ENCODE data around the gene TMEM117. TPM values are rescaled to one million over a fixed set of nuclear protein-coding genes. Genes with fewer than 3 reads are reported as not detected.

TMEM117 gene
- total RNA-seq (2014; rRNA removed; shearing (Covaris generic); ENCODE audit: low replicate concordance) = 4.3 and 12.0 TPM in 2 replicates

DNA sequence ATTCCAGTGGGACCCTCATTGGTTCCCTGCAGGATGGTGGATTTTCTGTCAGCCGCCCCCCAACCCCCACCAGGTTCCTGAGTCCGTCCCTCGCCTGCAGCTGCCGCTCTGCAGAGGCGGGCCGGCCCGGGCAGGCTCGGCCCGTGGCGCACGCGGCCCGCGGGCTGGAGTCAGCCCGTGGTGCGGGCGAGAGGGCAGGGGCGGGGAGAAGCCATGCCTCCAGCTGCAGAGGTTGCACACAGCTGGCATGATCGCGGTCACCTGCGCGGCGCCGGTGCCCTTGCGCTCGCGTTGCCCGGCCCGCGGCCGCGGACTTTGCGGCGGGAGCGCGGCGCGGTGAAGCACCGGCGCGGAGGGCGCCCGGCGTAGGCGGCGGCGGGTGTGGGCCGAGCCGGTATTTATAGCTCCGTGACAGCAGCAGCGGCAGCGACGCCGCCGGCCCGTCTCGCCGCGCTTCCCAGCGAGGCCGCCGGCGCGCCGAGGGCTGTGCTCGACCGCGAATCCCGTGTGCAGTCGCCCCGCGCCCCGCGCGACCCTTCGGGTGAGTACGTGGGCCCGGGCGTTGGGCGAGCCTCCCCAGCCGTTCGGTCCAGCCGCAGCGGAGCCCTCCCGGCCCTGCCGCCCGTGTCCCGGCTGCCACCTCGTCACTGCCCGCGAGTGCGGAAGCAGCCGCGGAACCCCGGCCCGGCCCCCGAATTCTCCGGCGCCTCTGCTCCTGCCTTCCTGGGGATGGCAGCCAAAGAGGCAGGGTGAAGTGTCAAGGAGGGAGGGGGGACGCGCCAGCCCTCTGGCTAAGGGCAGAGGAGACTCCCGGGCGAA, at the start of gene TMEM117:
TSS of gene TMEM117 (plus strand) at position 426 of the 819 bp plus-strand sequence.
- Histone ChIP-seq H3K27me3 (no peaks in the 10 kb centered on the region), H3K4me3 (peak within 1 kb of the TSS; percentile 72), H3K36me3 (no peaks in the 10 kb centered on the region), H3K9me3 (no peaks in the 10 kb centered on the region)
- DNase-seq = peak; percentile 85

DNA sequence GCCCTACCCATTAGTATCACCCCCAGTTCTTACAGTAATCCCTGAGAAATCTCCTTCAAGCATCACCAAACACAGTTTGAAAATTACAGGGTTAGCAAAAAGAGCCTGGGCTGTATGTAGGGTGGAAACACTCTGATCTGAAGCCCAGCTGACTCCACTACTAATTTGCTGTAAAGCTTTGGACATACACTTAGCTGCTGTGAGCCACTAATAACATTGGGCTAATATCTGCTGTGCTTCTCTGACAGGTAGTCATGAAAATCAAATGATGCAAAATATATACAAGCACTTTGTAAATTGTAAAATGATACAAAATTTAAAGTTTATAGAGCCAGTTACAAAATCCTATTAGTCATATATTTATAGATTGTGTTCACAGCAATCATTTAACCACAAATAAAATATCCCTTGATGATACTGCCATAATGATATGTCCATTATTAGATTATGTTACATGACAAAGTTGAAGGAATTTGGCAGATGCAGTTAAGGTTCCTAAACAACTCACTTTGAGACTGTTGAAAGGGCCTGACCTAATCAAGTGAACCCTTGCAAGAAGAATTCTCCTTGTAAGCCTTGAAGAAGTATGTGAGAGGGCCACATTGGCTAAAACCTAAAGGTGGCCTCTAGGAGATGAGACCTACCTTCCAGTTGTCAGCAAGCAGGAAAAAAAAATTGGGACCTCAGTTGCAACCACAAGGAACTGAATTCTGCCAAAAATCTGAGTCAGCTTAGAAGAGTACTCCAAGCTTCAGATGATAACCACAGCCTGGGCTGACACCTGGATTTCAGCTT, 48.8 kb upstream of the TMEM117 start:
- peak; percentile 3 for DNase-seq
- H3K36me3 ChIP-seq = peaks cover 30% of the 10 kb centered on the region

DNA sequence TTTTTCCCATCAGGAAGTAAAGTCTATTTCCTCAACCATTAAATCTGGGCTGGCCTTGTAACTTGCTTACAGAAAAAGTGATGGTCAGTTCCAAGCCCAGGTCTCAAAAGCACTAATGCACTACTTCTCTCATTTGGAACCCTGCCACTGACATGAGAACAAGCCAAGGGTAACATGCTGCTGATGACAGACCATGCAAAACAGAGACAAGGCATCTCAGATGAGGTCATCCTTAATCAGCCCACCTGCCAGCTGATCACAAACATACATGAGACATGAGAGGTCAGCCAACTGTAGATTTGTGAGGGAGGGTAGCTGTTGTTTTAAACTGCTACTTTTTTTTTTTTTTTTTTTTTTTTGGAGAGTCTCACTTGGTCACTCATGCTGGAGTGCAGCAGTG, 45.9 kb upstream of the TMEM117 start:
- Histone ChIP-seq H3K27me3 (no peaks in the 10 kb centered on the region), H3K4me3 (no peak overlapping the region), H3K36me3 (peaks cover 24% of the 10 kb centered on the region), H3K9me3 (no peaks in the 10 kb centered on the region)
- peak; percentile 69 for DNase-seq

More for the DNA sequence above, 48.8 kb upstream of the TMEM117 start:
- H3K4me3 ChIP-seq = no peak overlapping the region
- H3K9me3 ChIP-seq = no peaks in the 10 kb centered on the region
- no peaks in the 10 kb centered on the region for H3K27me3 ChIP-seq

DNA sequence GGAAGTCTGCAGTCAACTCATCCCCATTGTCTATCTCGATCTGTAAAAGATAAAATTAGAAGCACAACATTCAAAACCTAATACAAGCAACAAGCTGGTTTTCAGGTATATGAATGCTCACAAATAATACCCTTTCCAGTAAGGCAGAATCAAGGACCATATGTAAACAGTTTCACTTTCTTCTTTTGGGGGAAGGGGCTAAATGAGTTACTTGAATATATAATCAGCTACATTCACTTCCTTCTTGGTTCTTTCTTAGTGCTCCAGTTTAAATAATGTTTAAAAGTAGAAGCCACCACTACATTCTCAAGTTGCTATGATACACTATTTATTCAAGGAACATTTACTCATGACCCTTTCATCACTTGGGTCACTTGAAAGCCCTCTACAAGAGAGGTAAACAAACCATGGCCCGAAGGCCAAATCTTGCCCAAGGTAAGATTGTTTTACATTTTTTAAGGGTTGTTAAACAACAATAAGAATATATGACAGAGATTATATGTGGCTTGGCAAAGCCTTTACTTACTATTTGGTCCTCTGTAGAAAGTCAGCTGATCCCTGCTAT, 40.1 kb upstream of the TMEM117 start:
- H3K4me3 ChIP-seq = no peak overlapping the region
- H3K9me3 ChIP-seq = no peaks in the 10 kb centered on the region
- H3K27me3 ChIP-seq = no peaks in the 10 kb centered on the region
- DNase-seq = no peak
- peaks cover 63% of the 10 kb centered on the region for H3K36me3 ChIP-seq

DNA sequence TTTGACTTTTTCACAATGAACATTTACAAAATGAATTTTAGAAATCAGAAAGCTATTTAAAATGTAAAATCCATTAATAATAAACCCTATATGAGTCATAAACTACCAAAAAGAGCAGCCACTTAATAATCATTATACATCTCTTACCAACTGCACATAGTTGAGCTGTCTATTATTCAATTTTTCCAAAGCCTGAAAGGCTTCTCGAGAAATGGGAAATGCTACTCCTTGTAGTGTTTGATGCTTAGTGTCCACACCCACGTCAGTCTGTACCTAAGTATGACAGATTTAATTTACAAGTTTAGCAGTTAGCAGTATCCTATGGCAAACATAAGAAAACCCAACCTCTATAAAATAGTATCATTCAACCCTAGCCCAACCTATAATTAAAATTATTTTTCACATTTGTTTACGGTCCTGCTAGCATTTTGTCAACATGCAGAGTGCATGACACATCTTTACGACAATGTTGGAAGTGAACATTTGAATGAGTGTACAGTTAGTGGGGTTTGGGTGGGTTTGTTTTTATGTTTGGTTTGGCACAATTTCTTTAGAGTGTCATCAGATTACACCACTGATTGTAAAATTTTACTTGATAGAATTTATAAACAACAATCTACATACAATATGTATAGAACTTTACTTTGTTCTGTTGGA, 38.2 kb upstream of the TMEM117 start:
- peaks cover 82% of the 10 kb centered on the region for H3K36me3 ChIP-seq
- no peaks in the 10 kb centered on the region for H3K9me3 ChIP-seq
- H3K4me3 ChIP-seq = no peak overlapping the region
- H3K27me3 ChIP-seq = no peaks in the 10 kb centered on the region
- no peak for DNase-seq

DNA sequence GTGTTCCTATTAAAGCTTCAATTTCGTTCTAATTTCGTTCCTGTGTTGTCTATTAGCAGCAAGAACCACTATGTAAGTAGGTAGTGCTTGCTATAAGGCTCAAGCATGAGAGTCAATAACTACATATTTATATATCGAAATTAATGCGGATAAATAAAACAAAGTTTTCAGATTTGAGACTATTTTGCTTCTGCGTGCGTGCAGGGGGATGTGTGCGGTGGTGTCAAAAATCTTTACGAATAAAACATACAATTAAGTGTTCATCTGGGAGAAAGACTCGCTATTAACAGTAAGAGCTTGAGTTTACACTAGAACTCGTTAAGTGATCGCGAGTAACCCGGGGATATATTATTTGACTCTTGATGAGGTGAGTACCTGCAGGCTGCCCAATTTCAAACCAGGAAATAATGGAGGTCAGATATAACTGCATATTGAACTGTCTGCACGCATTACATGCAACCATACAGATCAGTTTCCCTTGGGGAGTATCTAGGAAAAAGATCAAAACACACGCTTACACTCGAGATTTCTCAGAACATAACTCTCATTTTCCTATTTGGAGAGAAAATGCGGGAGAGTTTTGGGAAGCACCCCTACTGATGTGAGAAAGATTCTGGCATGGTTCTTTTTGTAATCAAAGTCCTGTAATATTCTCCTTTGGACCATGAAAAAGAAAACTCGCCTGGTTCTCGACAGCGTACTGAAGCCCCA, 30.6 kb upstream of the TMEM117 start:
- no peak for DNase-seq
- no peaks in the 10 kb centered on the region for H3K27me3 ChIP-seq
- no peaks in the 10 kb centered on the region for H3K9me3 ChIP-seq

DNA sequence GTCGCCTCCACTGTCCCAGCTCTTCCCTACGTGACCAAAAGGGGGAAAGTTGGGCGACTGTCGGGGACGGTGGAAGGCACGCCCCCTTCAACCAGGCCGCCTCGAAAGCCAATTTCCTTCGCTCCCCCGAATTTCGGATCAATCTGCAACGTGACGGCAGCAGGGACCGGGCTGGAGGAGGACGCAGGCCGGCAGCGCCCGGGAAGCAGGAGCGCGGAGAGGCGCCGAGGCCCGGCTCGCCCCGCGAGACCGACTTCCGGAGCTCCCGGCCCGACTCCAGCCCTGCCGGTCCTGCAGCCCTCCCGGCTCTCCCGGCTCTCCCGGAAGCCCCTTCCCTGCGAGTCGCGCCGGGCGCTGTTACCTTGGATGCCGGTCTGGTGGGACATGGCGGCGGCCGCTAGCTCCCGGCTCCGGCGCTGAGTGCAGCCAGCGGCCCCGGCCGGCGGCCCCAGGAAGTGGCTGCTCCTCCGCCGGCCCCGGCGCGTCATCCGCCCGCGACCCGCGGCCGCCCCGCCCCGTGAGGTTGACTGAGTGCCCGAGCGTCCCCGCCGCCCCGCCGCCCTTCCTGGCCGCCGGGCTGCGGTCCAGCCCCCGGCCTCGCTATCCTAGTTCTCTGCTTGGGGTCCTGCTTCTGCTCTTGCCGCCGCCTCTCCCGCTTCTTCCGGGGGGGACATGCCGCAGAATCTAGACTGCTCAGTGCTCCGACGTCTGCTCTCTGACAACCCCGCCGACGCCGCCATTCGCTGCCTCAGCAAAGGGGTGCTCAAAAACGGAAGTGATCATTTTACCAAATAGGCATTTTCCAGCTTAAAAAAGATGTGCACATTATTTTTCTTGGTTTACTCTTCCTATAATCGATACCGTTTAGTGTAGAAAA, 29.8 kb upstream of the TMEM117 start, which contains the start of gene TWF1:
TSS of gene TWF1 (minus strand) at position 458 of the 877 bp plus-strand sequence. CDS start at position 386, 72 bp downstream.
- H3K4me3 ChIP-seq = peak within 1 kb of the TSS; percentile 97
- no peaks in the 10 kb centered on the region for H3K27me3 ChIP-seq
- H3K9me3 ChIP-seq = no peaks in the 10 kb centered on the region
- peak; percentile 86 for DNase-seq
- H3K36me3 ChIP-seq = peaks cover 32% of the 10 kb centered on the region

More for the DNA sequence above, 30.6 kb upstream of the TMEM117 start:
- Histone ChIP-seq H3K4me3 (peak overlapping the region; percentile 97), H3K36me3 (peaks cover 40% of the 10 kb centered on the region)

DNA sequence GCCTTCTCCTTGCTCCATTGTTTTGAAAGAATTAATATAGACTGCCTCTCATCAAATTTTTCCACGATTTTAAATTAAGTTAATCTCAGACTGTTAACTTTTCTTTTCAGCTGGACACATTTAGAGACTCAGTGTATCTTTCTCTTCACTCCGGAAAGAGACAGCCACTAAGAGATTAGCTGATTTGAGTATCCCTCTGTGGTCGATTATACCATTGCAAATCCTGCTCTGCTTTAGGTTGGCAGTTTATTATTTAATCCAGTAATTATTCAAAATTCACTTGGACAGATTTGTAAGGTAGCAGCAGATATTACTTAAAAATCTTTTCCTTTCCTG, 29.2 kb upstream of the TMEM117 start:
- Histone ChIP-seq H3K9me3 (no peaks in the 10 kb centered on the region), H3K4me3 (peak overlapping the region; percentile 97), H3K27me3 (no peaks in the 10 kb centered on the region), H3K36me3 (peaks cover 26% of the 10 kb centered on the region)
- DNase-seq = no peak

DNA sequence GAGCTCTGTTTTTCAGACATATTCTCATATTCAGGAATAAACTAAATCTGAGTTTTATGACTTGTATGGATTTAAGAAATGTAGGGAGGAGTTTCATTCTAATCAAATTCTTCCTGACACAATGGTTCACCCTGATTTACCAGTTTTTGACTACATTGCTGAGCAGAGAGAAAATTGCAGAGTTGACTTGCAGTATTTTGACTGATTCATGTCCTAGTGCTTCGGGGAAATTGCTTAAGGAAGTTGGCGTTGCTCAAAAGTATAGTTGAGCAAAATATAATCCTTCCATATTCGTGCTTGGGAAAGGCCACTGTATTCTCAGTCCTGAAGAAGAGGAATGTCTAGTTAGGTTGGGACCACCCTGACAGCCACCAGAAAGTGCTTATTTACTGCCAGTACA, 28.5 kb upstream of the TMEM117 start:
- H3K27me3 ChIP-seq = no peaks in the 10 kb centered on the region
- peaks cover 19% of the 10 kb centered on the region for H3K36me3 ChIP-seq
- DNase-seq = no peak
- H3K4me3 ChIP-seq = no peak overlapping the region
- no peaks in the 10 kb centered on the region for H3K9me3 ChIP-seq

DNA sequence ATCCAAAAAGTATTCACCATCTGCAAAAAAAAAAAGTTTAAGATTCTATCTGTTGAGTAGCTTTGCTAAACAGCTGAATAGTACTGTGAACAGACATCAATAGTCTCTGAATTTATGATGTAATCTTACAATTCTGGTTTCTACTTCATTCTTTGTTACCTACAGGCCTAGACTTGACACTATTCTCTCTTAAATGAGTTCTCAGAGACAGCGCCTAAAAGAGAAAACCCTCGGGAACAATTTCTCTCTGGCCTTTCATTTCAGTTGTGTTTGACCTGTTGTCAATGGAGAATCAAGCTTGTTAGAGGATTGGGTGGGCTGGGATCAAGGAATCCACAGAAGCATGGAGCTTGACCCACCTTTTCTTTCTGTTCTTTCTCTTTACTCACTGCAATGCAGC, 23.8 kb upstream of the TMEM117 start:
- Histone ChIP-seq H3K27me3 (no peaks in the 10 kb centered on the region), H3K9me3 (no peaks in the 10 kb centered on the region), H3K36me3 (no peaks in the 10 kb centered on the region), H3K4me3 (no peak overlapping the region)
- DNase-seq = no peak

DNA sequence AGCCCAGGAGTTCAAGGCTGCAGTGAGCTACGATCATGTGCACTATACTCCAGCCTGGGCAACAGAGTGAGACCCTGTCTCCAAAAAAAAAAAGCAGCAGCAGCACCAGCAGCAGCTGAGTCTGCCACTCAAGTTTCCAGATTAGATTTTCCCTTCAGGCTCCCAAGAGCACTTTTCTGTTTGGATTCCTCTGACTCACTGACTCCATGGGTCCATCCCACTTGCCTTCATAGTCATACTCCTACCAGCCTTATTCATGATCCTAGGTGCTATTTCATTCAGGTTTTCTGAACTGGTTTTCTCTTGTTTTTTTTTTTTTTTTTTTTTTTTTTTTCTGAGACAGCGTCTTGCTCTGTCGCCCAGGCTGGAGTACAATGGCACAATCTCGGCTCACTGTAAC, 23.0 kb upstream of the TMEM117 start:
- no peak for DNase-seq
- H3K9me3 ChIP-seq = no peaks in the 10 kb centered on the region
- H3K36me3 ChIP-seq = no peaks in the 10 kb centered on the region
- no peaks in the 10 kb centered on the region for H3K27me3 ChIP-seq
- H3K4me3 ChIP-seq = no peak overlapping the region

DNA sequence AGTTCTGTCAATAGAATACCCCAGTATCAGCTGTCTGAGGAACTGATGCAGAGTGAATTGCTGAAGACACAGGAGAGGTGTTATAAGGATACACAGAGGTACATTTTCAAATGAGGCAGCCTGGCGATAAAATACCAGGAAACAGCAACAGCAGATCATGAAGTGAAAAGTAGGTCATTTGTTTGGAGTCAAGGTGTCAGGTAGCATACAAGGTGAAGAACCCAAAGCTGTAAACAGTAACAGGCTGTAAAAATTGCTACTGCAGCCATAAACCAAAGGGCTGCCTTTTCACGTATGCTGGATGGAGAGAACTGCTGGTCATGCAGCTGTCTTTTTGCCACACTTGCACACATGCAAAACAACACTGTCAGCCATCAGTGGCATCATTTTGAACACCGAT, 20.5 kb upstream of the TMEM117 start:
- Histone ChIP-seq H3K27me3 (no peaks in the 10 kb centered on the region), H3K36me3 (no peaks in the 10 kb centered on the region), H3K9me3 (no peaks in the 10 kb centered on the region), H3K4me3 (no peak overlapping the region)
- DNase-seq = no peak

DNA sequence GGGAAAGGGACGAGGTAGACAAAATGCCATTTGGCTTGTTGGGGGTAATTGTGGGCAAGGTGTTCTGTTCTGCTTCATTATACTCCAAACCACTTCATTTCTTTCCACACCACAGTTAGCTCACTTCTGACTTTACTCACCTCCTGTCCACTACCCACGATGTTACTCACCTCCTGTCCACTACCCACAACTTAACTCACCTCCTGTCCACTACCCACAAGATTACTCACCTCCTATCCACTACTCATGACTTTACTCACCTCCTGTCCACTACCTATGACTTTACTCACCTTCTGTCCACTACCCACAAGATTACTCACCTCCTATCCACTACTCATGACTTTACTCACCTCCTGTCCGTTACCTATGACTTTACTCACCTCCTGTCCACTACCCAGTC, 19.7 kb upstream of the TMEM117 start:
- no peak for DNase-seq
- no peak overlapping the region for H3K4me3 ChIP-seq
- H3K27me3 ChIP-seq = no peaks in the 10 kb centered on the region
- no peaks in the 10 kb centered on the region for H3K9me3 ChIP-seq
- no peaks in the 10 kb centered on the region for H3K36me3 ChIP-seq

DNA sequence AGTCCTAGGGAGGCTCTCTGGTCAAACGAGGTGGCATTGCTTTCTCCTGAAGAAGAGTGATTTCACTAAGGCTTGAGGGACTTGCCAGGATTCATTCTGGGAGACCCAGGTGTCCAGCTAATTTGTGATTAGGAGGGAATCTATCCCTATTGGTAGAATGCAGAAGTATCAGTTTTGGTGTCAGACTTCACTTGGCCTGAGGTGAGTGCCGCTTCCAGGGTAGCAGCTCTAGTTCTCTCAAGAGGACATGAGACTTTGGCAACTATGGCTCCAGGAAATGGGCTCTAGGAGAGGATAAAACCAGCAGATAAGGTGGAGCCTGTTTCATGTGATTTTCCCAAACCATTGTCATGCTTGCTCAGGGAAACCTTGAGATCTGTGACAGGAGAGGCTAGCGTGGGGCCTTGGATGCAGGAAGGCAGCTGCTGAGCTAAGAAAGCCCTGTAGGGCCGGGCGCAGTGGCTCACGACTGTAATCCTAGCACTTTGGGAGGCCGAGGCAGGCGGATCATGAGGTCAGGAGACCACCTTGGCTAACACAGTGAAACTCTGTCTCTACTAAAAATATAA, 11.6 kb upstream of the TMEM117 start:
- H3K36me3 ChIP-seq = no peaks in the 10 kb centered on the region
- DNase-seq = no peak
- H3K27me3 ChIP-seq = no peaks in the 10 kb centered on the region
- no peak overlapping the region for H3K4me3 ChIP-seq
- H3K9me3 ChIP-seq = no peaks in the 10 kb centered on the region

DNA sequence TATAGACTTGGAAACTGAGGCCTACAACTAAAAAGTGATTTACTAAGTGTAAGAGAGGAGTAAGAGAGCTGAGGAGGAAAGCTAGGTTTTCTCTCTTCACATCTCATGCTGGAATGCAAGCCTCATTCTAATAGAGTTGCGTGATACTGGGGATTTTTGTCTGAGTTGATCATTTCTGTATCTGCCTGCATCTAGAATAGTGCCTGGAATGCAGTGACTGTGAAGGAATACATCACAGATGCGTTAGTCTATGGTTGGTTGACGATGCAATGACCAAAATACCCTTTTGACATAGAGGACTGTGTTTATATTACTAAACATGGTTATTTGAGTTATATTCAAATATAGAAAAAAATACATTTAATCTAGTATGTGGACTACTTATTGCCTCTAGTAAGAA, 9.2 kb upstream of the TMEM117 start:
- no peak for DNase-seq

More for the DNA sequence above, 9.2 kb upstream of the TMEM117 start:
- Histone ChIP-seq H3K9me3 (no peaks in the 10 kb centered on the region), H3K27me3 (no peaks in the 10 kb centered on the region), H3K36me3 (no peaks in the 10 kb centered on the region), H3K4me3 (no peak overlapping the region)

Measured in MG63 (cell line).